ENCODE data around the gene ULK3.

GRCh38 chr15:74836846-74837245 is 6.1 kb downstream of the ULK3 start:
- no peak for TF ChIP-seq EZH2 (IDR thresholded peaks at IDR 0.05; ENCODE audit: borderline replicate concordance, low read depth, low read length, poor library complexity, severe bottlenecking)
- TF ChIP-seq CTCF (conservative IDR thresholded peaks at IDR 0.05; ENCODE audit: low read depth, low read length): no peak

All from A673 (cell line).